ENCODE results near the gene INO80D. TPM values are rescaled to one million over a fixed set of nuclear protein-coding genes. Genes with fewer than 3 reads are reported as not detected.

The INO80D gene
- total RNA-seq, 1 donor from 2014 or later = 21.1 TPM

DNA sequence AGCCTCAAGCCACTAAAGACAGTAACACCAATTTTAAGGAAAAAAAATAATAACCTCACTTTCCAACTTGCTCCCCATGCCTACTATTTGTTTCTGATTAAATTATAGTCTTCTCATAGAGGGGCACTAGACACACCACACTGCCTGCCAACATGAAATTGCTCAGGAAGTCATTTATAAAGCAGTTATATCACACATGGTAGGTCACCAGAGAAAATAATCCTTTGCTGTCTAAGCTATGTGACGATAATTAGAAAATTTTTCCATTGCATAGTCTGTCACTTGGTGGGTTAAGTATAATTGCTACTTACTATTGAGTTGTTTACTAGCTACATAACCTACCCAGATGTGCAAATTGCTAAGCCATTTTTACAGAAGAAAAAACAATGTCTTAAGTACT is 85.2 kb downstream of the INO80D start:
- Histone ChIP-seq H3K27me3 (ENCODE audit: insufficient read depth, low read length) (no peaks in the 10 kb centered on the region), H3K4me2 (ENCODE audit: low read length) (no peak overlapping the region), H2AFZ (ENCODE audit: low read depth, low read length) (no peak overlapping the region), H3K79me2 (ENCODE audit: insufficient read depth, low read length) (no peaks in the 10 kb centered on the region), H3K9me3 (ENCODE audit: insufficient read depth, low read depth, low read length) (no peaks in the 10 kb centered on the region), H3K27ac (ENCODE audit: low read depth, low read length) (no peak overlapping the region), H3K4me3 (ENCODE audit: insufficient read depth, low read depth, low read length) (no peak overlapping the region), H4K20me1 (ENCODE audit: insufficient read depth, low read length) (peaks cover 3% of the 10 kb centered on the region), H3K36me3 (ENCODE audit: insufficient read depth, low read length) (peaks cover 8% of the 10 kb centered on the region), H3K4me1 (ENCODE audit: insufficient read depth, low read length) (no peaks in the 10 kb centered on the region), H3K9ac (ENCODE audit: low read length) (no peak overlapping the region)
- FAIRE-seq (no peak), DNase-seq (ENCODE audit: low read depth) (no peak)
- Mint-ChIP-seq H3K36me3 (ENCODE audit: low read depth, unreplicated experiment) (peaks cover 21% of the 10 kb centered on the region), H3K27ac (ENCODE audit: unreplicated experiment) (no peak overlapping the region), H3K4me3 (ENCODE audit: unreplicated experiment) (no peak overlapping the region), H3K9me3 (ENCODE audit: unreplicated experiment) (no peaks in the 10 kb centered on the region), H3K27me3 (ENCODE audit: low read depth, unreplicated experiment) (no peaks in the 10 kb centered on the region), H3K4me1 (ENCODE audit: low read depth, unreplicated experiment) (peaks cover 19% of the 10 kb centered on the region)
- TF ChIP-seq, protein P1, sequence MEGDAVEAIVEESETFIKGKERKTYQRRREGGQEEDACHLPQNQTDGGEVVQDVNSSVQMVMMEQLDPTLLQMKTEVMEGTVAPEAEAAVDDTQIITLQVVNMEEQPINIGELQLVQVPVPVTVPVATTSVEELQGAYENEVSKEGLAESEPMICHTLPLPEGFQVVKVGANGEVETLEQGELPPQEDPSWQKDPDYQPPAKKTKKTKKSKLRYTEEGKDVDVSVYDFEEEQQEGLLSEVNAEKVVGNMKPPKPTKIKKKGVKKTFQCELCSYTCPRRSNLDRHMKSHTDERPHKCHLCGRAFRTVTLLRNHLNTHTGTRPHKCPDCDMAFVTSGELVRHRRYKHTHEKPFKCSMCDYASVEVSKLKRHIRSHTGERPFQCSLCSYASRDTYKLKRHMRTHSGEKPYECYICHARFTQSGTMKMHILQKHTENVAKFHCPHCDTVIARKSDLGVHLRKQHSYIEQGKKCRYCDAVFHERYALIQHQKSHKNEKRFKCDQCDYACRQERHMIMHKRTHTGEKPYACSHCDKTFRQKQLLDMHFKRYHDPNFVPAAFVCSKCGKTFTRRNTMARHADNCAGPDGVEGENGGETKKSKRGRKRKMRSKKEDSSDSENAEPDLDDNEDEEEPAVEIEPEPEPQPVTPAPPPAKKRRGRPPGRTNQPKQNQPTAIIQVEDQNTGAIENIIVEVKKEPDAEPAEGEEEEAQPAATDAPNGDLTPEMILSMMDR (IDR thresholded peaks at IDR 0.05; ENCODE audit: insufficient read depth, low read depth, low read length) = no peak
- TF ChIP-seq EZH2 (IDR thresholded peaks at IDR 0.05; ENCODE audit: insufficient read depth, low read length) = no peak

DNA sequence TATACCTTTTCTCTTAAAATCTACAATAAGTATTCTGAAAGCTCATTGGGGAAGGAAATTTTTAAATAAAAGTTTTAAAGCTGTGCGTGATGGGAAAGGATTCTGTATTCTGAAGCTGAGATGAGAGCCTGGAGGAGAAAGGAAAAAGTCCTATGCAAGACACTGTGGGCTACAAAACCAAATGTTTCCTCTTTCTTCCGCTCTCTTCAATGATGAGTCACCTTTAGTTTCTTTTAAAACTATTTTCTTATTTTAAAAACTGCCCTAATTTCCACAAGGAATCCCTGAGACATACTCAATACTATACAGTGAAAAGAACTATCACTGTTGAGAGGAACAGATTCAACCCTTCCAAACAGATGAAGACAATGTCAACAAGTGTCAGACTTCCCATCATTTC is 87.4 kb downstream of the INO80D start:
- no peaks in the 10 kb centered on the region for H3K27me3 ChIP-seq (ENCODE audit: insufficient read depth, low read length)
- no peaks in the 10 kb centered on the region for H3K9me3 ChIP-seq (ENCODE audit: insufficient read depth, low read depth, low read length)
- no peak overlapping the region for H3K9ac ChIP-seq (ENCODE audit: low read length)
- H3K9me3 Mint-ChIP-seq (ENCODE audit: unreplicated experiment) = no peaks in the 10 kb centered on the region
- no peaks in the 10 kb centered on the region for H3K79me2 ChIP-seq (ENCODE audit: insufficient read depth, low read length)
- H3K27ac ChIP-seq (ENCODE audit: low read depth, low read length) = no peak overlapping the region
- no peaks in the 10 kb centered on the region for H3K27me3 Mint-ChIP-seq (ENCODE audit: low read depth, unreplicated experiment)
- no peak for FAIRE-seq
- no peaks in the 10 kb centered on the region for H3K36me3 ChIP-seq (ENCODE audit: insufficient read depth, low read length)
- TF ChIP-seq, protein P1 (IDR thresholded peaks at IDR 0.05; ENCODE audit: insufficient read depth, low read depth, low read length) = no peak
- no peak for TF ChIP-seq EZH2 (IDR thresholded peaks at IDR 0.05; ENCODE audit: insufficient read depth, low read length)
- DNase-seq (ENCODE audit: low read depth) = peak; percentile 21
- H3K4me3 Mint-ChIP-seq (ENCODE audit: unreplicated experiment) = no peak overlapping the region
- H3K36me3 Mint-ChIP-seq (ENCODE audit: low read depth, unreplicated experiment) = peaks cover 4% of the 10 kb centered on the region
- peaks cover 3% of the 10 kb centered on the region for H4K20me1 ChIP-seq (ENCODE audit: insufficient read depth, low read length)
- H2AFZ ChIP-seq (ENCODE audit: low read depth, low read length) = no peak overlapping the region
- no peak overlapping the region for H3K27ac Mint-ChIP-seq (ENCODE audit: unreplicated experiment)
- peaks cover 19% of the 10 kb centered on the region for H3K4me1 Mint-ChIP-seq (ENCODE audit: low read depth, unreplicated experiment)
- no peak overlapping the region for H3K4me3 ChIP-seq (ENCODE audit: insufficient read depth, low read depth, low read length)
- no peaks in the 10 kb centered on the region for H3K4me1 ChIP-seq (ENCODE audit: insufficient read depth, low read length)
- H3K4me2 ChIP-seq (ENCODE audit: low read length) = no peak overlapping the region

DNA sequence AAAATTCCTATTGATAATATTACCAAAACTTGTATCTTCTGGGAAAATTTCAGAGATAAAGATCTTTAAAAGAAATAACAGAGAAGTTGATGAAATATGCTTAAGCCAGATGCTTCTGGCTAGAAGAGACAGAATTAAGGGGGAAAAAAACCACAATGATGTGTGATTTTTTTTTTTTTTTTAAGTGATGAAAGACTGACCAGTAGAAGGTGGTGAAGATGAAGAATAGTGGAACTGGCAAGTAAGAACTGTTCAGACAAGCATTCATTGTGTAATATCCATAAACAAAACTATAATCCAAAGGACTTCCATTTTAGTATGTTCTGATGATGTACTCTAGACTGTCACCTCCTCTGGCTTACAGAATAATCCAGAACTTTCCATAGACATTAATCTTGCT is 89.8 kb downstream of the INO80D start:
- Histone ChIP-seq H2AFZ (ENCODE audit: low read depth, low read length) (no peak overlapping the region), H3K4me1 (ENCODE audit: insufficient read depth, low read length) (no peaks in the 10 kb centered on the region), H3K9me3 (ENCODE audit: insufficient read depth, low read depth, low read length) (no peaks in the 10 kb centered on the region), H3K27me3 (ENCODE audit: insufficient read depth, low read length) (no peaks in the 10 kb centered on the region), H3K4me3 (ENCODE audit: insufficient read depth, low read depth, low read length) (no peak overlapping the region), H3K79me2 (ENCODE audit: insufficient read depth, low read length) (no peaks in the 10 kb centered on the region), H3K4me2 (ENCODE audit: low read length) (no peak overlapping the region), H4K20me1 (ENCODE audit: insufficient read depth, low read length) (peaks cover 3% of the 10 kb centered on the region), H3K27ac (ENCODE audit: low read depth, low read length) (no peak overlapping the region), H3K36me3 (ENCODE audit: insufficient read depth, low read length) (no peaks in the 10 kb centered on the region), H3K9ac (ENCODE audit: low read length) (no peak overlapping the region)
- DNase-seq (ENCODE audit: low read depth) (no peak), FAIRE-seq (no peak)
- TF ChIP-seq, protein P1 (IDR thresholded peaks at IDR 0.05; ENCODE audit: insufficient read depth, low read depth, low read length) = no peak
- TF ChIP-seq EZH2 (IDR thresholded peaks at IDR 0.05; ENCODE audit: insufficient read depth, low read length) = no peak
- Mint-ChIP-seq H3K27me3 (ENCODE audit: low read depth, unreplicated experiment) (no peaks in the 10 kb centered on the region), H3K27ac (ENCODE audit: unreplicated experiment) (no peak overlapping the region), H3K4me1 (ENCODE audit: low read depth, unreplicated experiment) (peaks cover 5% of the 10 kb centered on the region), H3K4me3 (ENCODE audit: unreplicated experiment) (no peak overlapping the region), H3K9me3 (ENCODE audit: unreplicated experiment) (no peaks in the 10 kb centered on the region), H3K36me3 (ENCODE audit: low read depth, unreplicated experiment) (peaks cover 4% of the 10 kb centered on the region)

Data from astrocyte (in vitro differentiated cells and primary cell).